ENCODE data around the gene RASGRF2.

DNA sequence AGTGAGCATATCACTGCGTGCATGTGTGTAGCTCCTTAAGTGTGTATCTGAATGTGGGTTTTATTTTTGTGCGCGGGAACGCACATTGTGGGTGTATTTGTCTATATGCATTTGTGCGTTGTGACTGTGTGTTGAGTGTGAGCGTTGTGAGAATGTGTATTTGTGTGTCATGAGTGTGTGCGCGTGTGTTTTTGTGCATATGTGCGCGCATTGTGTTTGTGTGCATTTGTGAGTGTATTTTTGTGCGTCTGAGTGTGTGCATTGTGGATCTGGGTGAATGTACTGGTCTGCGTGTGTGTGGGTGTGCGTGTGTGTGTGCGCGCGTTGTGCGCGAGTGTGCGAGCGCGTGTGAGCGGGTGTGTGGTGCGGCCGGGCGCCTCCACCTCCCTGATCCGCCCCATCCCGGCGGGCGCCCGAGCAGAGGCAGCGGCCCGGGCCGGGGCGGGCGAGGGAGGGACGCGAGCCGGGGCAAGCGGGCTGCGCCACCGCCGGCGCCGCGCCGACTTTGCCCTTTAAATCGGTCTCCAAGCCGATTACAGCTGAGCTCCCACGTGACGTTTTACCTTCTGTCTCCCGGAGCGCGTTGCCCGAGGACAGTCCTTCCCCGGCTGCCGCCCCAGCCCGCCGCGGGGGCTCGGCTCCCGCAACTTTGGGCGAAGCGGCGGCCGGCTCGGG, at the start of gene RASGRF2:
- TF ChIP-seq POLR2A (IDR thresholded peaks at IDR 0.05; ENCODE audit: low read depth, low read length), result no peak
- TF ChIP-seq POLR2AphosphoS5 (IDR thresholded peaks at IDR 0.05; ENCODE audit: low read depth, low read length), result no peak
- TF ChIP-seq TAF1 (IDR thresholded peaks at IDR 0.05; ENCODE audit: borderline replicate concordance, low read depth, low read length), result no peak
